ENCODE results near the gene LZTS3.

Gene LZTS3

GRCh38 chr20:3172933-3173609 lies at the start of gene LZTS3:
LZTS3 (minus strand) TSS chr20:3173549; CDS start chr20:3167163, 6,386 bp downstream.
- Histone ChIP-seq H3K4me1 (ENCODE audit: control insufficient read depth, insufficient read depth, low read length) (peaks cover 12% of the 10 kb centered on the region), H3K36me3 (ENCODE audit: control insufficient read depth in 2 of 2, insufficient read depth in 1 of 2, low read length in 2 of 2) (peaks cover 0 to 8% of the 10 kb centered on the region in 2 experiments; a peak in 1 of 3 replicates), H3K4me3 (ENCODE audit: low read depth, low read length) (peak within 1 kb of the TSS; percentile 84), H3K9me3 (ENCODE audit: control insufficient read depth, insufficient read depth, low read depth, low read length) (no peaks in the 10 kb centered on the region), H3K27ac (ENCODE audit: extremely low read depth, low read depth, low read length) (peak within 1 kb of the TSS; percentile 87)
- ChIA-PET CTCF (interaction anchor here (0.6 to 1.4 kb wide), 2 partner anchors 25 to 895 kb away, joined by 4 read pairs; no protein-coding TSS in a partner anchor), POLR2A (interaction anchor here (0.6 to 2.4 kb wide), 5 partner anchors 12 to 128 kb away, joined by 3 to 11 read pairs (median 3); partner anchors contain the start of genes FASTKD5 and UBOX5)
- TF ChIP-seq ZBTB49 (tag by site-specific recombination; IDR thresholded peaks at IDR 0.05; ENCODE audit: low read depth) (no peak), ZNF747 (tag by site-specific recombination; IDR thresholded peaks at IDR 0.05) (no peak), ZNF791 (tag by site-specific recombination; IDR thresholded peaks at IDR 0.05) (no peak), ZNF473 (tag by site-specific recombination; IDR thresholded peaks at IDR 0.05) (no peak), ZNF16 (tag by site-specific recombination; IDR thresholded peaks at IDR 0.05; ENCODE audit: low read depth) (no peak), GLIS2 (tag by site-specific recombination; IDR thresholded peaks at IDR 0.05) (peak; percentile 99), ZNF704 (tag by site-specific recombination; IDR thresholded peaks at IDR 0.05) (no peak), ZSCAN4 (tag by site-specific recombination; IDR thresholded peaks at IDR 0.05) (peak; percentile 26), PRDM2 (tag by site-specific recombination; IDR thresholded peaks at IDR 0.05; ENCODE audit: borderline replicate concordance) (no peak), REPIN1 (tag by site-specific recombination; IDR thresholded peaks at IDR 0.05; ENCODE audit: low read depth) (peak; percentile 54; the same call in 1 of the 2 replicates), TRIM28 (IDR thresholded peaks at IDR 0.05; ENCODE audit: borderline replicate concordance, low read length) (no peak), ZNF514 (tag by site-specific recombination; IDR thresholded peaks at IDR 0.05) (no peak), ZNF558 (tag by site-specific recombination; IDR thresholded peaks at IDR 0.05) (no peak), ZNF391 (tag by site-specific recombination; IDR thresholded peaks at IDR 0.05; ENCODE audit: borderline replicate concordance, low read depth) (peak; percentile 58; the same call in 1 of the 2 replicates), ZNF664 (tag by site-specific recombination; IDR thresholded peaks at IDR 0.05) (no peak), CTCF (tag by site-specific recombination; IDR thresholded peaks at IDR 0.05) (peak; percentile 68; the same call in 1 of the 2 replicates), ZNF10 (tag by site-specific recombination; IDR thresholded peaks at IDR 0.05) (no peak), OVOL3 (tag by site-specific recombination; IDR thresholded peaks at IDR 0.05) (no peak), SCRT2 (tag by site-specific recombination; IDR thresholded peaks at IDR 0.05) (no peak), YY1 (tag by site-specific recombination; IDR thresholded peaks at IDR 0.05) (no peak), ZNF2 (tag by site-specific recombination; IDR thresholded peaks at IDR 0.05) (peak; percentile 58; the same call in 1 of the 2 replicates), ZNF692 (tag by site-specific recombination; IDR thresholded peaks at IDR 0.05) (peak; percentile 53; the same call in 1 of the 2 replicates), ZNF341 (tag by site-specific recombination; IDR thresholded peaks at IDR 0.05; ENCODE audit: low read depth) (no peak; the same call in 1 of the 2 replicates), ZNF624 (tag by site-specific recombination; IDR thresholded peaks at IDR 0.05) (no peak)
